AG04450 (cell line): ENCODE results near the gene PLXNA4. TPM values are rescaled to one million over a fixed set of nuclear protein-coding genes. Genes with fewer than 3 reads are reported as not detected.

Source experiments
- CTCF ChIA-PET: fragments of 300-600, 350-600 bp; formaldehyde crosslinking; extraction: SDS; loops from one replicate; lab custom pipeline; 2022; ENCODE audit warnings: antibody characterized with exemption, inconsistent platforms; lab: Charles Lee
- POLR2A ChIA-PET: fragments of 350-600 bp; formaldehyde crosslinking; extraction: SDS; loops from one replicate; lab custom pipeline; 2021; ENCODE audit warnings: antibody characterized with exemption, inconsistent platforms; lab: Yijun Ruan, JAX
- DNase-seq: peaks from one replicate; pipeline ENCODE4 v3.0.0-alpha.2; 2011; ENCODE audit warnings: low read depth, low spot score
- H3K27ac ChIP-seq: one replicate; pipeline ENCODE4 v1.5.1; 2012; ENCODE audit warnings: low read depth, low read length, control low read depth
- H3K27me3 ChIP-seq: one replicate; pipeline ENCODE4 v1.6.0; 2012; ENCODE audit warnings: low read length; ENCODE audit not compliant: control insufficient read depth, insufficient read depth
- H3K4me3 ChIP-seq: 2 replicates; pipeline ENCODE4 v1.5.1; 2011; ENCODE audit warnings: mild to moderate bottlenecking, low read depth, low read length, control low read depth
- H3K9me3 ChIP-seq: 2 replicates; pipeline ENCODE4 v1.5.1; 2012; ENCODE audit warnings: low read length; ENCODE audit not compliant: control insufficient read depth, insufficient read depth
- CTCF ChIP-seq: IDR thresholded peaks from 2 replicates; pipeline ENCODE4 v1.5.1; 2011; ENCODE audit warnings: low read depth, low read length, control low read depth, inconsistent platforms
- polyA plus RNA-seq: library from polyadenylated mRNA; depleted of rRNA; stranded (reverse); fragments of >200 nt; gene quantifications from 2 replicates; pipeline ENCODE4 v1.2.3, GENCODE V29; 2011

Gene PLXNA4
- polyA plus RNA-seq, 1 experiment: 0.05 TPM

GRCh38 chr7:132521423-132521822 is 54.8 kb downstream of the PLXNA4 start:
- no peaks in the 10 kb centered on the region for H3K9me3 ChIP-seq
- H3K4me3 ChIP-seq: no peak overlapping the region
- no peak for TF ChIP-seq CTCF
- ChIA-PET POLR2A (no interaction called here), CTCF (no interaction called here)
- H3K27ac ChIP-seq: no peak overlapping the region
- H3K27me3 ChIP-seq: peaks cover 3% of the 10 kb centered on the region
- DNase-seq: no peak

- Histone ChIP-seq H3K4me3 (no peak overlapping the region), H3K27ac (no peak overlapping the region), H3K9me3 (no peaks in the 10 kb centered on the region), H3K27me3 (peaks cover 3% of the 10 kb centered on the region)
- POLR2A ChIA-PET: no interaction called here
- CTCF ChIA-PET: interaction anchor here (0.6 kb wide), 1 partner anchor 127 kb away, joined by 5 read pairs; no protein-coding TSS in a partner anchor
- no peak for DNase-seq
- no peak for TF ChIP-seq CTCF
These were observed 55.5 kb downstream of the PLXNA4 start for GRCh38 chr7:132520591-132521280.

GRCh38 chr7:132519936-132520335 is 56.3 kb downstream of the PLXNA4 start:
- ChIA-PET POLR2A (no interaction called here), CTCF (no interaction called here)
- TF ChIP-seq CTCF: no peak
- Histone ChIP-seq H3K27me3 (peaks cover 3% of the 10 kb centered on the region), H3K27ac (no peak overlapping the region), H3K9me3 (no peaks in the 10 kb centered on the region), H3K4me3 (no peak overlapping the region)
- DNase-seq: no peak

GRCh38 chr7:132518839-132519173 is 57.5 kb downstream of the PLXNA4 start:
- CTCF ChIA-PET: no interaction called here
- POLR2A ChIA-PET: no interaction called here

More at GRCh38 chr7:132518839-132519173, 57.5 kb downstream of the PLXNA4 start:
- Histone ChIP-seq H3K9me3 (no peaks in the 10 kb centered on the region), H3K27me3 (peaks cover 3% of the 10 kb centered on the region), H3K27ac (no peak overlapping the region), H3K4me3 (no peak overlapping the region)
- no peak for DNase-seq
- no peak for TF ChIP-seq CTCF
